SU-DHL-6 (cell line): ENCODE measurements around the gene ARG1.

Source experiments
- CTCF ChIP-seq: fragments of 200-600 bp; sonication (generic); IDR thresholded peaks from one replicate; pipeline ENCODE4 v1.5.1; 2017; ENCODE audit warnings: antibody characterized with exemption, mild to moderate bottlenecking, low read length, moderate library complexity; ENCODE audit not compliant: insufficient read depth, poor library complexity, severe bottlenecking
- EZH2phosphoT487 ChIP-seq: fragments of 200-600 bp; sonication (generic), shearing (Covaris generic); conservative IDR thresholded peaks from 2 replicates; pipeline ENCODE4 v1.6.1; 2018; ENCODE audit warnings: mild to moderate bottlenecking, antibody characterized with exemption, low read length, moderate library complexity, mixed read lengths

- TF ChIP-seq CTCF, result no peak
- TF ChIP-seq EZH2phosphoT487, result no peak
Measured at GRCh38 chr6:131600716-131601115, 27.7 kb downstream of the ARG1 start.
